ENCODE data around the gene DNLZ.

- TF ChIP-seq POLR2A (IDR thresholded peaks at IDR 0.05; ENCODE audit: low read length) (no peak), GATA1 (IDR thresholded peaks at IDR 0.05; ENCODE audit: low read depth, low read length) (no peak)
Measured at GRCh38 chr9:136398286-136398685, 34.7 kb upstream of the DNLZ start.
